ENCODE measurements around the gene DDX6.

DNA sequence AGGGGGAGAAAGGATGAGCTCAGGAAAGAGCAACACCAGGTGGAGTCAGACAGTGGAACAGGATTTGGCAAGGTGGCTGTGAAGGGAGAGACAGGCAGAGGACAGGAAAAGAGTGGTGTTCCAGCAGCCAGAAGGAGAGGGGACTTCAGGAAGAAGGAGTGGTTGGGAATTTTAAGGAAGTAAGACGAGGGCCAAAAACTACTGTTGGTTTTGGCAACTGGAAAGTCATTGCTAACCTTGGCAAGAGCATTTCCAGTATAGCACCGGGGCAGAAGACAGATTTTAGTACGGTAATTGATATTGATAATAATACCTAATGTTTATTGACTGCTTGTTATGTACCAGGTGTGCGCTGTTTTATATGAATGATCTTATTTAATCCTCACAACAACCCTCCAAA, 15.4 kb upstream of the DDX6 start:
- no peak for TF ChIP-seq POLR2A (IDR thresholded peaks at IDR 0.05; ENCODE audit: low read length)
- no peak for TF ChIP-seq GATA1 (IDR thresholded peaks at IDR 0.05; ENCODE audit: low read depth, low read length)

Measured in erythroblast (primary cell).